Measurements from ENCODE around the gene PLCG2.

DNA sequence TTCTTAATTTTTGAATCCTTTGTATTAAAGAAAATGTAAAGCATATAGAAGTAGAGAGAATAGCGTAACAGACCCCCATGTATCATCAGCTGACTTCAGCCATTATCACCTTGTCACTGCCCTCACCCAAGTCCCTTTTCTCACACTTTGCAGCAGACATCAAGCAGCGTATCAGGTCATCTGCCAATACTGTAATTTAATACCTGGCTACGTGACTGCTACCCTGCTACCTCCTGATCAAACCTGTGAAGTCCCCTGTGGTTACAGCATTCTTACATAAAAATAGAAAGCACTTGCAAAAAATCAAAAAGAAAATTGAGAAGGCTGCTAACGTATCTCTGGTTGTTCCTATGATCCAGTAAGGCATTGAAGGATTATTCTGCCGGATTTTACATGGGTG lies 96.4 kb downstream of the PLCG2 start:
- TF ChIP-seq TCF12 (IDR thresholded peaks at IDR 0.05; ENCODE audit: low read depth) (no peak), FOXM1 (IDR thresholded peaks at IDR 0.05; ENCODE audit: borderline replicate concordance, low read depth) (no peak)
- TF ChIP-seq, protein P1, sequence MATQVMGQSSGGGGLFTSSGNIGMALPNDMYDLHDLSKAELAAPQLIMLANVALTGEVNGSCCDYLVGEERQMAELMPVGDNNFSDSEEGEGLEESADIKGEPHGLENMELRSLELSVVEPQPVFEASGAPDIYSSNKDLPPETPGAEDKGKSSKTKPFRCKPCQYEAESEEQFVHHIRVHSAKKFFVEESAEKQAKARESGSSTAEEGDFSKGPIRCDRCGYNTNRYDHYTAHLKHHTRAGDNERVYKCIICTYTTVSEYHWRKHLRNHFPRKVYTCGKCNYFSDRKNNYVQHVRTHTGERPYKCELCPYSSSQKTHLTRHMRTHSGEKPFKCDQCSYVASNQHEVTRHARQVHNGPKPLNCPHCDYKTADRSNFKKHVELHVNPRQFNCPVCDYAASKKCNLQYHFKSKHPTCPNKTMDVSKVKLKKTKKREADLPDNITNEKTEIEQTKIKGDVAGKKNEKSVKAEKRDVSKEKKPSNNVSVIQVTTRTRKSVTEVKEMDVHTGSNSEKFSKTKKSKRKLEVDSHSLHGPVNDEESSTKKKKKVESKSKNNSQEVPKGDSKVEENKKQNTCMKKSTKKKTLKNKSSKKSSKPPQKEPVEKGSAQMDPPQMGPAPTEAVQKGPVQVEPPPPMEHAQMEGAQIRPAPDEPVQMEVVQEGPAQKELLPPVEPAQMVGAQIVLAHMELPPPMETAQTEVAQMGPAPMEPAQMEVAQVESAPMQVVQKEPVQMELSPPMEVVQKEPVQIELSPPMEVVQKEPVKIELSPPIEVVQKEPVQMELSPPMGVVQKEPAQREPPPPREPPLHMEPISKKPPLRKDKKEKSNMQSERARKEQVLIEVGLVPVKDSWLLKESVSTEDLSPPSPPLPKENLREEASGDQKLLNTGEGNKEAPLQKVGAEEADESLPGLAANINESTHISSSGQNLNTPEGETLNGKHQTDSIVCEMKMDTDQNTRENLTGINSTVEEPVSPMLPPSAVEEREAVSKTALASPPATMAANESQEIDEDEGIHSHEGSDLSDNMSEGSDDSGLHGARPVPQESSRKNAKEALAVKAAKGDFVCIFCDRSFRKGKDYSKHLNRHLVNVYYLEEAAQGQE (IDR thresholded peaks at IDR 0.05; ENCODE audit: low read depth): no peak
- TF ChIP-seq, protein P2, sequence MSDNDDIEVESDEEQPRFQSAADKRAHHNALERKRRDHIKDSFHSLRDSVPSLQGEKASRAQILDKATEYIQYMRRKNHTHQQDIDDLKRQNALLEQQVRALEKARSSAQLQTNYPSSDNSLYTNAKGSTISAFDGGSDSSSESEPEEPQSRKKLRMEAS (IDR thresholded peaks at IDR 0.05): no peak
